ENCODE data around the gene ITSN1.

DNA sequence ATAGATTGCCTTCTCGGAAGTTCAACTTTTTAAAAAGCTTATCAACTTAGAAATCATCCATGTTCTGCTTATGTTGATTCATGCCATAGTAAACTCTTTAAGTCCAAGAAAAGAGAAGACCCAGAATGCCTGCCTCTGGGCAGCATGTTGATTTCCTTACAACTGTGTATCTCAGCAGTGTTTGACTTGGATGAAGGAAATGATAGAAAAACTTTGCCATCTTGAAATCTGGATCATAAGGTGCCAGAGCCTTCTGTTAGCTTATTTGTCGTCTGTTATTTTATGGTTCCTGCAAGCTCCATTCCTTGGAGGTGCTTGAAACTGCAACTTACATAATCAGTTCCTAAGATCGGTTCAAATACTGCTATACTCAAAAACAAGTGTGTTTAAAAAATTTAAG is 148.8 kb downstream of the ITSN1 start:
- no peak for TF ChIP-seq ETV5 (CRISPR knock-in tag; IDR thresholded peaks at IDR 0.05; ENCODE audit: borderline replicate concordance)
- TF ChIP-seq ZFX (CRISPR knock-in tag; IDR thresholded peaks at IDR 0.05; ENCODE audit: low read depth), result no peak
- no peak for TF ChIP-seq MATR3 (CRISPR knock-in tag; IDR thresholded peaks at IDR 0.05)
- TF ChIP-seq CBX2 (IDR thresholded peaks at IDR 0.05; ENCODE audit: low read depth, low read length), result no peak
- no peak for TF ChIP-seq CBX2 (CRISPR knock-in tag; IDR thresholded peaks at IDR 0.05; ENCODE audit: low read depth)
- no peak for TF ChIP-seq ZFP90 (CRISPR knock-in tag; IDR thresholded peaks at IDR 0.05; ENCODE audit: borderline replicate concordance)
- TF ChIP-seq, protein P1, sequence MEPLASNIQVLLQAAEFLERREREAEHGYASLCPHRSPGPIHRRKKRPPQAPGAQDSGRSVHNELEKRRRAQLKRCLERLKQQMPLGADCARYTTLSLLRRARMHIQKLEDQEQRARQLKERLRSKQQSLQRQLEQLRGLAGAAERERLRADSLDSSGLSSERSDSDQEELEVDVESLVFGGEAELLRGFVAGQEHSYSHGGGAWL (CRISPR knock-in tag; IDR thresholded peaks at IDR 0.05), result no peak
- TF ChIP-seq ZNF703 (CRISPR knock-in tag; IDR thresholded peaks at IDR 0.05; ENCODE audit: borderline replicate concordance), result no peak
- no peak for TF ChIP-seq TARDBP (CRISPR knock-in tag; IDR thresholded peaks at IDR 0.05)
- no peak for TF ChIP-seq ZNF549 (CRISPR knock-in tag; IDR thresholded peaks at IDR 0.05)
- TF ChIP-seq, protein P2, sequence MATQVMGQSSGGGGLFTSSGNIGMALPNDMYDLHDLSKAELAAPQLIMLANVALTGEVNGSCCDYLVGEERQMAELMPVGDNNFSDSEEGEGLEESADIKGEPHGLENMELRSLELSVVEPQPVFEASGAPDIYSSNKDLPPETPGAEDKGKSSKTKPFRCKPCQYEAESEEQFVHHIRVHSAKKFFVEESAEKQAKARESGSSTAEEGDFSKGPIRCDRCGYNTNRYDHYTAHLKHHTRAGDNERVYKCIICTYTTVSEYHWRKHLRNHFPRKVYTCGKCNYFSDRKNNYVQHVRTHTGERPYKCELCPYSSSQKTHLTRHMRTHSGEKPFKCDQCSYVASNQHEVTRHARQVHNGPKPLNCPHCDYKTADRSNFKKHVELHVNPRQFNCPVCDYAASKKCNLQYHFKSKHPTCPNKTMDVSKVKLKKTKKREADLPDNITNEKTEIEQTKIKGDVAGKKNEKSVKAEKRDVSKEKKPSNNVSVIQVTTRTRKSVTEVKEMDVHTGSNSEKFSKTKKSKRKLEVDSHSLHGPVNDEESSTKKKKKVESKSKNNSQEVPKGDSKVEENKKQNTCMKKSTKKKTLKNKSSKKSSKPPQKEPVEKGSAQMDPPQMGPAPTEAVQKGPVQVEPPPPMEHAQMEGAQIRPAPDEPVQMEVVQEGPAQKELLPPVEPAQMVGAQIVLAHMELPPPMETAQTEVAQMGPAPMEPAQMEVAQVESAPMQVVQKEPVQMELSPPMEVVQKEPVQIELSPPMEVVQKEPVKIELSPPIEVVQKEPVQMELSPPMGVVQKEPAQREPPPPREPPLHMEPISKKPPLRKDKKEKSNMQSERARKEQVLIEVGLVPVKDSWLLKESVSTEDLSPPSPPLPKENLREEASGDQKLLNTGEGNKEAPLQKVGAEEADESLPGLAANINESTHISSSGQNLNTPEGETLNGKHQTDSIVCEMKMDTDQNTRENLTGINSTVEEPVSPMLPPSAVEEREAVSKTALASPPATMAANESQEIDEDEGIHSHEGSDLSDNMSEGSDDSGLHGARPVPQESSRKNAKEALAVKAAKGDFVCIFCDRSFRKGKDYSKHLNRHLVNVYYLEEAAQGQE (IDR thresholded peaks at IDR 0.05; ENCODE audit: borderline replicate concordance in 1 of 2, low read depth in 1 of 2, low read length in 2 of 2), result no peak
- TF ChIP-seq, protein P3, sequence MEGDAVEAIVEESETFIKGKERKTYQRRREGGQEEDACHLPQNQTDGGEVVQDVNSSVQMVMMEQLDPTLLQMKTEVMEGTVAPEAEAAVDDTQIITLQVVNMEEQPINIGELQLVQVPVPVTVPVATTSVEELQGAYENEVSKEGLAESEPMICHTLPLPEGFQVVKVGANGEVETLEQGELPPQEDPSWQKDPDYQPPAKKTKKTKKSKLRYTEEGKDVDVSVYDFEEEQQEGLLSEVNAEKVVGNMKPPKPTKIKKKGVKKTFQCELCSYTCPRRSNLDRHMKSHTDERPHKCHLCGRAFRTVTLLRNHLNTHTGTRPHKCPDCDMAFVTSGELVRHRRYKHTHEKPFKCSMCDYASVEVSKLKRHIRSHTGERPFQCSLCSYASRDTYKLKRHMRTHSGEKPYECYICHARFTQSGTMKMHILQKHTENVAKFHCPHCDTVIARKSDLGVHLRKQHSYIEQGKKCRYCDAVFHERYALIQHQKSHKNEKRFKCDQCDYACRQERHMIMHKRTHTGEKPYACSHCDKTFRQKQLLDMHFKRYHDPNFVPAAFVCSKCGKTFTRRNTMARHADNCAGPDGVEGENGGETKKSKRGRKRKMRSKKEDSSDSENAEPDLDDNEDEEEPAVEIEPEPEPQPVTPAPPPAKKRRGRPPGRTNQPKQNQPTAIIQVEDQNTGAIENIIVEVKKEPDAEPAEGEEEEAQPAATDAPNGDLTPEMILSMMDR (CRISPR knock-in tag; IDR thresholded peaks at IDR 0.05), result no peak
- no peak for TF ChIP-seq ZNF589 (CRISPR knock-in tag; conservative IDR thresholded peaks at IDR 0.05)
